Karpas-422 (cell line): Measurements from ENCODE around the gene SCG3. TPM values are rescaled to one million over a fixed set of nuclear protein-coding genes. Genes with fewer than 3 reads are reported as not detected.

ENCODE experiments used
- DNase-seq: peaks from one replicate; pipeline ENCODE4 v3.0.0-alpha.2; 2015
- H2AFZ ChIP-seq: fragments of 200-600 bp; sonication (generic); 2 replicates; pipeline ENCODE4 v1.6.1; 2014; ENCODE audit warnings: antibody characterized with exemption, low read length, mixed read lengths
- H3K27ac ChIP-seq: fragments of 200-600 bp; sonication (generic); 2 replicates; pipeline ENCODE4 v1.5.1; 2014; ENCODE audit warnings: mild to moderate bottlenecking, low read length, moderate library complexity
- H3K27me3 ChIP-seq: fragments of 200-600 bp; sonication (generic); 2 replicates; pipeline ENCODE4 v1.6.1; 2014; ENCODE audit warnings: low read length, mixed read lengths
- H3K36me3 ChIP-seq: fragments of 200-600 bp; sonication (generic); 2 replicates; pipeline ENCODE4 v1.6.1; 2014; ENCODE audit warnings: low read length, mixed read lengths; ENCODE audit not compliant: insufficient read depth
- H3K4me1 ChIP-seq: fragments of 200-600 bp; sonication (generic); 2 replicates; pipeline ENCODE4 v1.6.1; 2014; ENCODE audit warnings: mild to moderate bottlenecking, low read length, mixed read lengths
- H3K4me2 ChIP-seq: fragments of 200-600 bp; sonication (generic); 2 replicates; pipeline ENCODE4 v1.6.1; 2014; ENCODE audit warnings: low read length, low read depth, mild to moderate bottlenecking; ENCODE audit not compliant: poor library complexity, severe bottlenecking
- H3K4me3 ChIP-seq: fragments of 200-600 bp; sonication (generic); 2 replicates; pipeline ENCODE4 v1.5.1; 2014; ENCODE audit warnings: mild to moderate bottlenecking, antibody characterized with exemption, low read length, mixed read lengths
- H3K79me2 ChIP-seq: fragments of 200-600 bp; sonication (generic); 2 replicates; pipeline ENCODE4 v1.6.1; 2014; ENCODE audit warnings: mild to moderate bottlenecking, low read length, mixed read lengths
- H3K9ac ChIP-seq: fragments of 200-600 bp; sonication (generic); 2 replicates; pipeline ENCODE4 v1.6.0; 2014; ENCODE audit warnings: low read length
- H3K9me2 ChIP-seq: fragments of 200-600 bp; sonication (generic), shearing (Covaris generic); replicated peaks from 2 replicates; pipeline ENCODE4 v1.6.0; 2014; ENCODE audit warnings: mild to moderate bottlenecking, low read length, moderate library complexity; ENCODE audit not compliant: insufficient read depth
- H3K9me3 ChIP-seq: fragments of 300-700, 200-600 bp; sonication (generic); 2 replicates; pipeline ENCODE4 v1.6.1; 2014; ENCODE audit warnings: low read length, mixed read lengths
- H4K20me1 ChIP-seq: fragments of 200-600 bp; sonication (generic); 2 replicates; pipeline ENCODE4 v1.6.1; 2014; ENCODE audit warnings: mild to moderate bottlenecking, antibody characterized with exemption, low read length, low read depth; ENCODE audit not compliant: insufficient read depth
- total RNA-seq: library from RNA; depleted of rRNA; stranded (reverse); fragments of >200 nt; shearing (Covaris generic); gene quantifications from 2 replicates; pipeline ENCODE4 v1.2.3, GENCODE V29; 2014; ENCODE audit warnings: low replicate concordance

Gene SCG3
- total RNA-seq, 1 experiment from 2014 or later = not detected

- H3K4me3 ChIP-seq = peak overlapping the region; percentile 69
Observed at GRCh38 chr15:51736751-51737521, 55.6 kb downstream of the SCG3 start.

GRCh38 chr15:51737522-51738305 lies 56.4 kb downstream of the SCG3 start, which contains the start of gene LYSMD2:
TSS of gene LYSMD2 (minus strand) at chr15:51737655. CDS start at chr15:51737622, 33 bp downstream.
- H2AFZ ChIP-seq = peak within 1 kb of the TSS; percentile 90
- no peaks in the 10 kb centered on the region for H3K36me3 ChIP-seq
- no peaks in the 10 kb centered on the region for H3K9me2 ChIP-seq
- H3K4me2 ChIP-seq = peak within 1 kb of the TSS; percentile 66
- no peaks in the 10 kb centered on the region for H3K27me3 ChIP-seq
- no peak within 1 kb of the TSS for H3K27ac ChIP-seq
- DNase-seq = peak; percentile 82
- H3K9ac ChIP-seq = peak within 1 kb of the TSS; percentile 73
- H3K79me2 ChIP-seq = no peaks in the 10 kb centered on the region
- H3K4me3 ChIP-seq = peak within 1 kb of the TSS; percentile 69
- 0 out of 2 replicates have a peak, but pooled peaks cover 4% of the 10 kb centered on the region for H4K20me1 ChIP-seq
- H3K4me1 ChIP-seq = peaks cover 33% of the 10 kb centered on the region
- no peaks in the 10 kb centered on the region for H3K9me3 ChIP-seq

More at GRCh38 chr15:51736751-51737521, 55.6 kb downstream of the SCG3 start:
- Histone ChIP-seq H2AFZ (peak overlapping the region; percentile 90), H3K79me2 (no peaks in the 10 kb centered on the region), H3K36me3 (no peaks in the 10 kb centered on the region), H3K27me3 (no peaks in the 10 kb centered on the region), H3K4me1 (peaks cover 41% of the 10 kb centered on the region), H3K9me2 (no peaks in the 10 kb centered on the region), H3K9me3 (no peaks in the 10 kb centered on the region), H3K4me2 (peak overlapping the region; percentile 66), H4K20me1 (0 out of 2 replicates have a peak, but pooled peaks cover 5% of the 10 kb centered on the region), H3K27ac (no peak overlapping the region), H3K9ac (peak overlapping the region; percentile 73)
- peak; percentile 68 for DNase-seq

GRCh38 chr15:51738553-51738952 lies 57.2 kb downstream of the SCG3 start:
- Histone ChIP-seq H3K4me3 (no peak overlapping the region), H3K27me3 (no peaks in the 10 kb centered on the region), H3K79me2 (no peaks in the 10 kb centered on the region), H3K9me2 (no peaks in the 10 kb centered on the region), H4K20me1 (no peaks in the 10 kb centered on the region), H3K36me3 (no peaks in the 10 kb centered on the region), H3K4me1 (peaks cover 28% of the 10 kb centered on the region), H3K4me2 (no peak overlapping the region), H3K9ac (no peak overlapping the region), H2AFZ (peak overlapping the region; percentile 90; the same call in 1 of the 2 replicates), H3K27ac (no peak overlapping the region), H3K9me3 (no peaks in the 10 kb centered on the region)
- no peak for DNase-seq

- no peak overlapping the region for H2AFZ ChIP-seq
- H4K20me1 ChIP-seq = no peaks in the 10 kb centered on the region
- no peaks in the 10 kb centered on the region for H3K9me2 ChIP-seq
- no peaks in the 10 kb centered on the region for H3K9me3 ChIP-seq
- no peak overlapping the region for H3K4me3 ChIP-seq
- H3K27me3 ChIP-seq = no peaks in the 10 kb centered on the region
- peaks cover 28% of the 10 kb centered on the region for H3K4me1 ChIP-seq
- no peaks in the 10 kb centered on the region for H3K79me2 ChIP-seq
- no peak for DNase-seq
- H3K27ac ChIP-seq = no peak overlapping the region
- H3K4me2 ChIP-seq = no peak overlapping the region
- no peak overlapping the region for H3K9ac ChIP-seq
- H3K36me3 ChIP-seq = no peaks in the 10 kb centered on the region
Observed at GRCh38 chr15:51739061-51739712, 57.9 kb downstream of the SCG3 start.

GRCh38 chr15:51749307-51749706 lies 68.0 kb downstream of the SCG3 start:
- Histone ChIP-seq H2AFZ (no peak overlapping the region), H3K4me2 (peak overlapping the region; percentile 98), H3K36me3 (no peaks in the 10 kb centered on the region), H3K4me3 (no peak overlapping the region), H3K9me3 (no peaks in the 10 kb centered on the region), H3K9ac (no peak overlapping the region), H3K27me3 (0 out of 2 replicates have a peak, but pooled peaks cover 3% of the 10 kb centered on the region), H3K27ac (no peak overlapping the region), H4K20me1 (0 out of 2 replicates have a peak, but pooled peaks cover 4% of the 10 kb centered on the region), H3K79me2 (no peaks in the 10 kb centered on the region), H3K9me2 (no peaks in the 10 kb centered on the region), H3K4me1 (peaks cover 31% of the 10 kb centered on the region)
- no peak for DNase-seq

GRCh38 chr15:51750186-51750585 lies 68.9 kb downstream of the SCG3 start:
- peak; percentile 63 for DNase-seq
- Histone ChIP-seq H3K9ac (peak overlapping the region; percentile 65), H3K4me2 (peak overlapping the region; percentile 98), H4K20me1 (0 out of 2 replicates have a peak, but pooled peaks cover 4% of the 10 kb centered on the region), H3K4me1 (peaks cover 31% of the 10 kb centered on the region), H3K27ac (peak overlapping the region; percentile 11; the same call in 1 of the 2 replicates), H2AFZ (peak overlapping the region; percentile 98), H3K4me3 (peak overlapping the region; percentile 75), H3K27me3 (0 out of 2 replicates have a peak, but pooled peaks cover 3% of the 10 kb centered on the region), H3K79me2 (no peaks in the 10 kb centered on the region), H3K9me2 (no peaks in the 10 kb centered on the region), H3K9me3 (no peaks in the 10 kb centered on the region), H3K36me3 (no peaks in the 10 kb centered on the region)

- Histone ChIP-seq H3K4me3 (peak within 1 kb of the TSS; percentile 75), H2AFZ (peak within 1 kb of the TSS; percentile 98), H3K9me2 (no peaks in the 10 kb centered on the region), H4K20me1 (0 out of 2 replicates have a peak, but pooled peaks cover 4% of the 10 kb centered on the region), H3K36me3 (no peaks in the 10 kb centered on the region), H3K79me2 (no peaks in the 10 kb centered on the region), H3K9me3 (no peaks in the 10 kb centered on the region), H3K4me2 (peak within 1 kb of the TSS; percentile 98), H3K4me1 (peaks cover 31% of the 10 kb centered on the region), H3K27me3 (0 out of 2 replicates have a peak, but pooled peaks cover 3% of the 10 kb centered on the region), H3K9ac (peak within 1 kb of the TSS; percentile 65), H3K27ac (peak within 1 kb of the TSS; percentile 11; the same call in 1 of the 2 replicates)
- peak; percentile 64 for DNase-seq
Observed at GRCh38 chr15:51750792-51751696, 69.7 kb downstream of the SCG3 start, which contains the start of gene TMOD2. TSS of gene TMOD2 (plus strand) at chr15:51751597. CDS start at chr15:51766442, 14,845 bp downstream.
